WTC11 (cell line): Measurements from ENCODE around the gene TUBE1. TPM values are rescaled to one million over a fixed set of nuclear protein-coding genes. Genes with fewer than 3 reads are reported as not detected.

Source experiments
- ATAC-seq: fragments of 200-7000 bp; cut with Tn5 transposase; 2 replicates; pipeline ENCODE4 v1.10.0; 2021; ENCODE audit warnings: mild to moderate bottlenecking, moderate library complexity
- CTCF ChIA-PET: fragments of 300-600 bp; sonication (Branson Sonifier 250); formaldehyde crosslinking; loops from one replicate; lab custom pipeline; 2021; ENCODE audit warnings: antibody characterized with exemption; lab: Charles Lee
- POLR2A ChIA-PET: fragments of 350-600 bp; sonication (Branson Sonifier 250); formaldehyde crosslinking; loops from one replicate; lab custom pipeline; 2021; ENCODE audit warnings: antibody characterized with exemption; lab: Charles Lee
- DNase-seq: peaks from one replicate; pipeline ENCODE4 v3.0.0; 2021; ENCODE audit warnings: low spot score
- H3K27ac Mint-ChIP-seq: 2 replicates; pipeline ENCODE4 v1.8.0; 2021; ENCODE audit warnings: mixed read lengths
- H3K27me3 Mint-ChIP-seq: 2 replicates; pipeline ENCODE4 v1.8.0; 2021; ENCODE audit warnings: low read depth, mild to moderate bottlenecking, moderate library complexity, mixed read lengths
- H3K36me3 Mint-ChIP-seq: 2 replicates; pipeline ENCODE4 v1.8.0; 2021; ENCODE audit warnings: mixed read lengths
- H3K4me1 Mint-ChIP-seq: 2 replicates; pipeline ENCODE4 v1.8.0; 2022; ENCODE audit warnings: mixed read lengths
- H3K4me3 Mint-ChIP-seq: 2 replicates; pipeline ENCODE4 v1.8.0; 2021; ENCODE audit warnings: mild to moderate bottlenecking, moderate library complexity, mixed read lengths
- H3K9me3 Mint-ChIP-seq: 2 replicates; pipeline ENCODE4 v1.8.0; 2021; ENCODE audit warnings: mixed read lengths
- AFF4 ChIP-seq: sonication (generic); formaldehyde crosslinking; IDR thresholded peaks from 2 replicates; pipeline ENCODE4 v1.8.1; 2023; ENCODE audit warnings: mild to moderate bottlenecking, missing genetic modification reagents, borderline replicate concordance
- AR ChIP-seq: fragments of 250-450 bp; sonication (Bioruptor Pico); IDR thresholded peaks from 2 replicates; pipeline ENCODE4 v1.9.0; 2021; ENCODE audit warnings: mild to moderate bottlenecking
- ERG ChIP-seq: fragments of 250-450 bp; sonication (Bioruptor Pico); IDR thresholded peaks from 2 replicates; pipeline ENCODE4 v1.8.0; 2021; ENCODE audit warnings: mild to moderate bottlenecking
- IRF2 ChIP-seq: sonication (generic); formaldehyde crosslinking; IDR thresholded peaks from 2 replicates; pipeline ENCODE4 v1.8.0; 2022; ENCODE audit warnings: low read depth, missing genetic modification reagents, borderline replicate concordance
- JUN ChIP-seq: sonication (generic); formaldehyde crosslinking; IDR thresholded peaks from 2 replicates; pipeline ENCODE4 v1.8.0; 2023; ENCODE audit warnings: mild to moderate bottlenecking, missing genetic modification reagents
- MAX ChIP-seq: sonication (generic); formaldehyde crosslinking; IDR thresholded peaks from 2 replicates; pipeline ENCODE4 v1.8.0; 2022; ENCODE audit warnings: mild to moderate bottlenecking, missing genetic modification reagents
- MYBL2 ChIP-seq: sonication (generic); formaldehyde crosslinking; IDR thresholded peaks from 2 replicates; pipeline ENCODE4 v1.8.1; 2023; ENCODE audit warnings: mild to moderate bottlenecking, moderate library complexity, missing genetic modification reagents
- NR2C2 ChIP-seq: sonication (generic); formaldehyde crosslinking; IDR thresholded peaks from 2 replicates; pipeline ENCODE4 v1.8.0; 2022; ENCODE audit warnings: mild to moderate bottlenecking, missing genetic modification reagents
- PRRX2 ChIP-seq: fragments of 250-450 bp; sonication (Bioruptor Pico); IDR thresholded peaks from 2 replicates; pipeline ENCODE4 v1.8.0; 2021; ENCODE audit warnings: mild to moderate bottlenecking
- SMAD4 ChIP-seq: sonication (generic); formaldehyde crosslinking; IDR thresholded peaks from 2 replicates; pipeline ENCODE4 v1.8.0; 2022; ENCODE audit warnings: mild to moderate bottlenecking, missing genetic modification reagents
- SP1 ChIP-seq: sonication (generic); formaldehyde crosslinking; conservative IDR thresholded peaks from 2 replicates; pipeline ENCODE4 v1.8.1; 2022; ENCODE audit warnings: missing genetic modification reagents
- STAT6 ChIP-seq: sonication (generic); formaldehyde crosslinking; conservative IDR thresholded peaks from 2 replicates; pipeline ENCODE4 v1.8.1; 2023; ENCODE audit warnings: mild to moderate bottlenecking, low read depth, missing genetic modification reagents, moderate library complexity
- USF2 ChIP-seq: sonication (generic); formaldehyde crosslinking; IDR thresholded peaks from 2 replicates; pipeline ENCODE4 v1.8.1; 2023; ENCODE audit warnings: mild to moderate bottlenecking, missing genetic modification reagents, moderate library complexity
- ZNF232 ChIP-seq: sonication (generic); formaldehyde crosslinking; IDR thresholded peaks from 2 replicates; pipeline ENCODE4 v1.8.0; 2022; ENCODE audit warnings: mild to moderate bottlenecking, missing genetic modification reagents
- ZNF396 ChIP-seq: fragments of 250-450 bp; sonication (Bioruptor Pico); IDR thresholded peaks from 2 replicates; pipeline ENCODE4 v1.8.0; 2021; ENCODE audit warnings: mild to moderate bottlenecking, moderate library complexity, borderline replicate concordance
- total RNA-seq: library from RNA; stranded (reverse); gene quantifications from 3 replicates; pipeline ENCODE4 v1.2.3, GENCODE V29; 2021

The TUBE1 gene
- total RNA-seq, 1 experiment from 2014 or later = 16.9 TPM

GRCh38 chr6:112122756-112123155 lies 35.5 kb upstream of the TUBE1 start:
- ATAC-seq (no peak), DNase-seq (no peak)
- no peak overlapping the region for H3K27ac Mint-ChIP-seq
- H3K9me3 Mint-ChIP-seq = no peaks in the 10 kb centered on the region
- H3K4me1 Mint-ChIP-seq = peaks cover 10% of the 10 kb centered on the region
- H3K27me3 Mint-ChIP-seq = no peaks in the 10 kb centered on the region
- H3K4me3 Mint-ChIP-seq = no peak overlapping the region
- H3K36me3 Mint-ChIP-seq = no peaks in the 10 kb centered on the region
- ChIA-PET CTCF (interaction anchor here (1.6 kb wide), 1 partner anchor 36 kb away, joined by 6 read pairs; the partner anchor contains the start of genes FAM229B and TUBE1), POLR2A (no interaction called here)
- TF ChIP-seq ERG (CRISPR knock-in tag) (no peak), SMAD4 (no peak), MYBL2 (CRISPR knock-in tag) (no peak), PRRX2 (CRISPR knock-in tag) (no peak), SP1 (CRISPR knock-in tag) (no peak), IRF2 (CRISPR knock-in tag) (no peak), USF2 (CRISPR knock-in tag) (no peak), AR (CRISPR knock-in tag) (no peak), ZNF232 (CRISPR knock-in tag) (no peak), AFF4 (CRISPR knock-in tag) (no peak), STAT6 (CRISPR knock-in tag) (no peak), JUN (CRISPR knock-in tag) (no peak), ZNF396 (CRISPR knock-in tag) (no peak), NR2C2 (CRISPR knock-in tag) (no peak), MAX (CRISPR knock-in tag) (no peak)
